ENCODE results near the gene MUTYH. TPM values are rescaled to one million over a fixed set of nuclear protein-coding genes. Genes with fewer than 3 reads are reported as not detected.

MUTYH gene
- total RNA-seq, 1 experiment from 2014 or later, result 40.8 TPM

GRCh38 chr1:45329445-45329844, 10.8 kb downstream of the MUTYH start:
- CTCF ChIA-PET, result no interaction called here
- Histone ChIP-seq H3K36me3 (ENCODE audit: control insufficient read depth, insufficient read depth, low read length) (no peaks in the 10 kb centered on the region), H3K27ac (ENCODE audit: low read length) (no peak overlapping the region), H3K4me1 (ENCODE audit: control insufficient read depth, insufficient read depth, low read length) (peaks cover 19% of the 10 kb centered on the region), H3K27me3 (ENCODE audit: control insufficient read depth, insufficient read depth, low read length) (no peaks in the 10 kb centered on the region), H3K4me3 (ENCODE audit: low read depth in 2 of 2, low read length in 2 of 2) (no peak overlapping the region), H3K9me3 (ENCODE audit: control insufficient read depth, insufficient read depth, low read depth, low read length) (no peaks in the 10 kb centered on the region)
- no peak for DNase-seq (ENCODE audit: low read depth, low spot score)
- TF ChIP-seq REST (IDR thresholded peaks at IDR 0.05; ENCODE audit: insufficient read depth in 1 of 2, low read depth in 2 of 2, low read length in 1 of 2) (no peak), POLR2AphosphoS5 (IDR thresholded peaks at IDR 0.05; ENCODE audit: low read depth, low read length) (no peak)
- ATAC-seq, result peak; percentile 20; the same call in 1 of the 2 replicates
- in situ Hi-C loops (cut with HindIII; ENCODE audit: low pct_unique_long_range_greater_than_20kb, low sequenced_read_pairs), result no loop called here
- POLR2A ChIA-PET, result no interaction called here
- intact Hi-C loops (cut with micrococcal nuclease; ENCODE audit: unreplicated experiment), result no loop called here
- no TSS peak for BruUV-seq (replicated peaks)

GRCh38 chr1:45328680-45329079, 11.6 kb downstream of the MUTYH start:
- no TSS peak for BruUV-seq (replicated peaks)
- TF ChIP-seq REST (IDR thresholded peaks at IDR 0.05; ENCODE audit: insufficient read depth in 1 of 2, low read depth in 2 of 2, low read length in 1 of 2) (no peak), POLR2AphosphoS5 (IDR thresholded peaks at IDR 0.05; ENCODE audit: low read depth, low read length) (no peak), CTCF (IDR thresholded peaks at IDR 0.05) (no peak), SIN3A (IDR thresholded peaks at IDR 0.05; ENCODE audit: borderline replicate concordance, insufficient read depth, low read depth, low read length) (no peak), TCF7L2 (IDR thresholded peaks at IDR 0.05; ENCODE audit: low read depth, low read length) (no peak)
- DNase-seq (ENCODE audit: low read depth, low spot score) (no peak), ATAC-seq (no peak)
- ChIA-PET POLR2A (no interaction called here), CTCF (no interaction called here)
- Histone ChIP-seq H3K27me3 (ENCODE audit: control insufficient read depth, insufficient read depth, low read length) (no peaks in the 10 kb centered on the region), H3K27ac (ENCODE audit: low read length) (no peak overlapping the region), H3K4me3 (ENCODE audit: low read depth in 2 of 2, low read length in 2 of 2) (no peak overlapping the region), H3K36me3 (ENCODE audit: control insufficient read depth, insufficient read depth, low read length) (no peaks in the 10 kb centered on the region), H3K4me1 (ENCODE audit: control insufficient read depth, insufficient read depth, low read length) (peaks cover 19% of the 10 kb centered on the region), H3K9me3 (ENCODE audit: control insufficient read depth, insufficient read depth, low read depth, low read length) (no peaks in the 10 kb centered on the region)
- intact Hi-C loops (cut with micrococcal nuclease; ENCODE audit: unreplicated experiment), result no loop called here
- in situ Hi-C loops (cut with HindIII; ENCODE audit: low pct_unique_long_range_greater_than_20kb, low sequenced_read_pairs), result no loop called here
